GM13977 (cell line): Measurements from ENCODE around the gene INPP5K.

Experiments used
- DNase-seq: peaks from one replicate; pipeline ENCODE4 v3.0.0; 2012; ENCODE audit warnings: low spot score
- in situ Hi-C: fragments of 300-500 bp; cut with MboI; formaldehyde crosslinking; loops from one replicate; pipeline ENCODE4 v1.12.0; 2022; ENCODE audit warnings: low sequenced_read_pairs, low pct_unique_long_range_greater_than_20kb, mixed read lengths, inconsistent platforms; ENCODE audit not compliant: unreplicated experiment
- TF ChIP-seq, protein P1 (sequence below): IDR thresholded peaks from 2 replicates; pipeline ENCODE4 v1.5.1; 2012; ENCODE audit warnings: mild to moderate bottlenecking, control low read depth; ENCODE audit not compliant: insufficient read depth; ENCODE audit errors: extremely low read depth, missing control alignments

Gene INPP5K

GRCh38 chr17:1545618-1546017 is 29.2 kb upstream of the INPP5K start:
- TF ChIP-seq, protein P1, sequence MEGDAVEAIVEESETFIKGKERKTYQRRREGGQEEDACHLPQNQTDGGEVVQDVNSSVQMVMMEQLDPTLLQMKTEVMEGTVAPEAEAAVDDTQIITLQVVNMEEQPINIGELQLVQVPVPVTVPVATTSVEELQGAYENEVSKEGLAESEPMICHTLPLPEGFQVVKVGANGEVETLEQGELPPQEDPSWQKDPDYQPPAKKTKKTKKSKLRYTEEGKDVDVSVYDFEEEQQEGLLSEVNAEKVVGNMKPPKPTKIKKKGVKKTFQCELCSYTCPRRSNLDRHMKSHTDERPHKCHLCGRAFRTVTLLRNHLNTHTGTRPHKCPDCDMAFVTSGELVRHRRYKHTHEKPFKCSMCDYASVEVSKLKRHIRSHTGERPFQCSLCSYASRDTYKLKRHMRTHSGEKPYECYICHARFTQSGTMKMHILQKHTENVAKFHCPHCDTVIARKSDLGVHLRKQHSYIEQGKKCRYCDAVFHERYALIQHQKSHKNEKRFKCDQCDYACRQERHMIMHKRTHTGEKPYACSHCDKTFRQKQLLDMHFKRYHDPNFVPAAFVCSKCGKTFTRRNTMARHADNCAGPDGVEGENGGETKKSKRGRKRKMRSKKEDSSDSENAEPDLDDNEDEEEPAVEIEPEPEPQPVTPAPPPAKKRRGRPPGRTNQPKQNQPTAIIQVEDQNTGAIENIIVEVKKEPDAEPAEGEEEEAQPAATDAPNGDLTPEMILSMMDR: no peak
- in situ Hi-C loops: no loop called here
- no peak for DNase-seq

DNA sequence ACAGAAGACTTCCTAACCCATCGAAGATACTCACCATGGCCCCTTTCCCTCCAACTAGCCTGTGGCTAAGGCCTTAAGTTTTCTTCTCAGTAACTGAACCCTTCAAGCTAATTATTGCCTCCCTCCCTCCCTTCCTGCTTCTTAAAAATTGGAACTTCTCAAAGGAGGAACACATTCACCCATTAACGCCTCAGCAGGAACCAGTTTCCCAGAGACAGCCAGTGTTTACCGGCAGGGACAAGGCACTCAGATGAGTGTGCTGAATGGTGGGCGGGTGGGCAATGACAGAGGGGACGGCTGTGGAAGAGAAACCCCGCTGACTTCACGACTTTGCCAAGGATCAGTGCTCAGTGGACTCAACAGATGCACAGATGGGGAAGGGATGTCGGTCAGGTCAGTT is 25.9 kb upstream of the INPP5K start:
- TF ChIP-seq, protein P1: no peak
- in situ Hi-C loops: no loop called here
- no peak for DNase-seq

GRCh38 chr17:1541367-1541904 is 25.0 kb upstream of the INPP5K start:
- no peak for DNase-seq
- in situ Hi-C loops: no loop called here
- TF ChIP-seq, protein P1: no peak

GRCh38 chr17:1539811-1540210 is 23.4 kb upstream of the INPP5K start:
- TF ChIP-seq, protein P1: no peak
- in situ Hi-C loops: no loop called here

GRCh38 chr17:1535737-1536136 is 19.3 kb upstream of the INPP5K start:
- TF ChIP-seq, protein P1: no peak
- in situ Hi-C loops: no loop called here
- DNase-seq: no peak

More at GRCh38 chr17:1539811-1540210, 23.4 kb upstream of the INPP5K start:
- DNase-seq: no peak

GRCh38 chr17:1533661-1534325 is 17.4 kb upstream of the INPP5K start:
- DNase-seq: no peak
- in situ Hi-C loops: no loop called here
- TF ChIP-seq, protein P1: no peak
